Fibroblast of the aortic adventitia (primary cell): ENCODE measurements around the gene CYB5R3. TPM values are rescaled to one million over a fixed set of nuclear protein-coding genes. Genes with fewer than 3 reads are reported as not detected.
"Not testable (repeated sequence)": the region's sequence is repeated elsewhere in the genome, so short reads cannot be mapped to it uniquely, and the experiment has no call there.

ENCODE experiments used
- DNase-seq: peaks from one replicate; pipeline ENCODE4 v3.0.0-alpha.2; 2010; ENCODE audit warnings: low read depth
- H3K4me3 ChIP-seq: 2 replicates; pipeline ENCODE4 v1.5.1; 2011; ENCODE audit warnings: low read depth, mild to moderate bottlenecking, control low read depth, low read length, moderate library complexity
- total RNA-seq: library from RNA; depleted of rRNA; stranded (reverse); fragments of >200 nt; gene quantifications from 2 replicates; pipeline ENCODE4 v1.2.3, GENCODE V29; 2012; ENCODE audit warnings: low replicate concordance
- TF ChIP-seq, protein P1 (sequence below): IDR thresholded peaks from 2 replicates; pipeline ENCODE4 v1.5.1; 2011; ENCODE audit warnings: mild to moderate bottlenecking, low read length, control low read depth, inconsistent platforms; ENCODE audit not compliant: insufficient read depth

CYB5R3 gene
- total RNA-seq, 1 donor = 113 TPM

DNA sequence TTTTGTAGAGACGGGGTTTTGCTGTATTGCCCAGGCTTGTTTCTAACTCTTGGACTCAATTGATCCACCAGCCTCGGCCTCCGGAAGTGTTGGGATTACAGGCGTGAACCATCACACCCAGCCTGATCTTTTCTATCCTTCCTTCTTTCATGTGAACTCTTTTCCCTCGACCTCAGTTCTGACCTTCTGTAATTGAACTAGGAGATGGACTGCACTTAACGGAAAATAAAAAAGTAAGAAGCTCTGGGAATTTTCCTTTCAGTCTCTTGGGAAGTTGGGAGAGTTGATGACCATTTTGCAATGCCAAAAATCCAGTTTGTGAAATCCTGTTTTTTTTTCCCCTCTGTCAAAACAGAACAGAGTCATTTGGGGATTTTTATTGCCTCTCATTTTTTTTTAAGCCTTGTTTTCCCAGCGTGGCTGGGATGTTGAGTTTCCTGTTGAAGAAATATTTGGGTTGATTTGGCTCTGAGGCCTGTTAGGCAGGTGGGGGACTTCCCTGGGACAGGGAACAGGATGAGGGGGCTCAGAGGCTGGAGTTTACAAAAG is 26.9 kb upstream of the CYB5R3 start:
- TF ChIP-seq, protein P1, sequence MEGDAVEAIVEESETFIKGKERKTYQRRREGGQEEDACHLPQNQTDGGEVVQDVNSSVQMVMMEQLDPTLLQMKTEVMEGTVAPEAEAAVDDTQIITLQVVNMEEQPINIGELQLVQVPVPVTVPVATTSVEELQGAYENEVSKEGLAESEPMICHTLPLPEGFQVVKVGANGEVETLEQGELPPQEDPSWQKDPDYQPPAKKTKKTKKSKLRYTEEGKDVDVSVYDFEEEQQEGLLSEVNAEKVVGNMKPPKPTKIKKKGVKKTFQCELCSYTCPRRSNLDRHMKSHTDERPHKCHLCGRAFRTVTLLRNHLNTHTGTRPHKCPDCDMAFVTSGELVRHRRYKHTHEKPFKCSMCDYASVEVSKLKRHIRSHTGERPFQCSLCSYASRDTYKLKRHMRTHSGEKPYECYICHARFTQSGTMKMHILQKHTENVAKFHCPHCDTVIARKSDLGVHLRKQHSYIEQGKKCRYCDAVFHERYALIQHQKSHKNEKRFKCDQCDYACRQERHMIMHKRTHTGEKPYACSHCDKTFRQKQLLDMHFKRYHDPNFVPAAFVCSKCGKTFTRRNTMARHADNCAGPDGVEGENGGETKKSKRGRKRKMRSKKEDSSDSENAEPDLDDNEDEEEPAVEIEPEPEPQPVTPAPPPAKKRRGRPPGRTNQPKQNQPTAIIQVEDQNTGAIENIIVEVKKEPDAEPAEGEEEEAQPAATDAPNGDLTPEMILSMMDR = no peak
- no peak overlapping the region for H3K4me3 ChIP-seq
- DNase-seq = peak; percentile 81

DNA sequence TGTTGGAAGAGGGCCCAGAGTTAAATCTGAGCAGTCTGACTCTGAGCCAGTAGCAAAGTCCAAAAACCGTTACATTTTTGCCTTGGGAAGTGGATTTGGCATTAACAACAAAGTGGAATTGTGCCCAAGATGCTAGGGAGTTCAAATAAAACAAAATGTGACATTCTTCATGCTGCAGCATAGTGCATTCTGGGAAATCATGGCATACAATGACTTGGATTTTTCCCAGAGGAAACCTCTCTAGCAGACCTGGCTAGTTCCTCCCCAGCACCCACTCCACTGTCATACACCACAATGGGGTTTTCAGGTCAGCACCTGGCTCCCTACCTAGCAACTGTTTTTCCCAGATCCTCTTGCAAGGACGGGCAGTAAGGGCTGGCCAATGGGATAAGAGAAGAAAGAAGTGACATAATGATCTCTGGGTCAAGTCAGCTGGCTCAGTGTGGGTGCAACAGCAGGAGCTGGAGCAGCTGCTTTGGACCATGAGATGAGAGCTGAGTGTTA is 24.8 kb upstream of the CYB5R3 start:
- TF ChIP-seq, protein P1 = no peak
- no peak overlapping the region for H3K4me3 ChIP-seq
- DNase-seq = peak; percentile 90

DNA sequence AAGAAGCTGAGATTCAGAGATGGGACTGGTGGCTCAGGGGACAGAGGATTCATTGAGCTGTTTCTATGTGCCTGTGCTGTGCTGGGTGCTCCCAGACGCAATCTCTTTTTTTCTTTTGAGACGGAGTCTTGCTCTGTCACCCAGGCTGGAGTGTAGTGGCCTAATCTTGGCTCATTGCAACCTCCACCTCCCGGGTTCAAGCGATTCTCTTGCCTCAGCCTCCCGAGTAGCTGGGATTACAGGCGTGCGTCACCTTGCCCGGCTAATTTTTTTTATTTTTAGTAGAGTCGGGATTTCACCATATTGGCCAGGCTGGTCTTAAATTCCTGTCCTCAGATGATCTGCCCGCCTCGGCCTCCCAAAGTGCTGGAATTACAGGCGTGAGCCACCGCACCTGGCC is 23.9 kb upstream of the CYB5R3 start:
- not testable (repeated sequence) for H3K4me3 ChIP-seq

DNA sequence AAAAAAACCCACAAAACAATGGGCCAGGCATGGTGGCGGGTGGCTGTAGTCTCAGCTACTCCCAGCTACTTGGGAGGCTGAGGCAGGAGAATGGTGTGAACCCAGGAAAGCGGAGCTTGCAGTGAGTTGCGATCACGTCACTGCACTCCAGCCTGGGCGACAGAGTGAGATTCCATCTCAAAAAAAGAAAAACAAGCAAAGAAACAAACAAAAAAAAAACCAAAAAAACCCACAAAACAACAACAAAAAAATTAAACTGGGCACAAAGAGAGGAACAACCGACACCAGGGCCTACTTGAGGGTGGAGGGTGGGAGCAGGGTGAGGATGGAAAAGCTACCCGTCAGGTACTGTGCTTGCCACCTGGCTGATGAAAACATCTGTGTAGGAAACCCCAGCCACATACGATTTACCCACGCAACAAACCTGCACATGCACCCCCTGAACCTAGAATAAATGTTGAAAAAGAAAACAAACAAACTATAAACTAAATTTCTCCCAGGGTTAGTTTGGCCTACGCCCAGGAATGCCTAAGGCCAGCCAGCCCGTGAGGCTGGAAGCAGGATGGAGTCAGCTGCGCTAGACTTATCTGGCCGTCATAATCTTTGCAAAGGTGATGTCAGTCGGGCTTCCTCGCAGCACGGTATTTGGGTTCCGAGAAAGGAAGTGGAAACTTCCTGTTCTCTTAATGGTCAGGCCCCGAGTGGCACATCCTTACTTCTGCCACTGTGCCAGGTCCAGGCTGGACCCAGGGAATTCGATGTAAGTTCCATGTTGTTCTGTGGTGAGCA is 21.9 kb upstream of the CYB5R3 start:
- DNase-seq = no peak

More for the DNA sequence above, 23.9 kb upstream of the CYB5R3 start:
- not testable (repeated sequence) for DNase-seq

DNA sequence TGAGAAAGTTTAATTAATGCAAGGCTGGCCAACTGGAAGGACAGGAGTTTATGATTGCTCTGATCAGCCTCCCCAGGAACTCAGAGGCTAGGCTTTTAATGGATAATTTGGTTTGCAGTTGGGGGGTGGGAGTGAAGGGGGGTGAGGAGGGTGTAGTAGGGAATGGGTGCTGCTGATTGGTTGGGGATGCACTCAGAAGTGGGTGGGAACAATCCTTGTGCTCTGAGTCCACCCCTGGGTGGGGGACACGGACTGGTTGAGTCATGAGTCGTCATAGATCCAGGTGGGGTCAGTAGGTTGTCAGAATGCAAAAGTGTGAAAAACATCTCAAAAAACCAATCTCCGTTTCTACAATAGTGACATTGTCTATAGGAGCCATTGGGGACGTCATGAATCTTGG is 20.9 kb upstream of the CYB5R3 start:
- TF ChIP-seq, protein P1 = no peak

More for the DNA sequence above, 21.9 kb upstream of the CYB5R3 start:
- TF ChIP-seq, protein P1 = no peak
- H3K4me3 ChIP-seq = no peak overlapping the region

DNA sequence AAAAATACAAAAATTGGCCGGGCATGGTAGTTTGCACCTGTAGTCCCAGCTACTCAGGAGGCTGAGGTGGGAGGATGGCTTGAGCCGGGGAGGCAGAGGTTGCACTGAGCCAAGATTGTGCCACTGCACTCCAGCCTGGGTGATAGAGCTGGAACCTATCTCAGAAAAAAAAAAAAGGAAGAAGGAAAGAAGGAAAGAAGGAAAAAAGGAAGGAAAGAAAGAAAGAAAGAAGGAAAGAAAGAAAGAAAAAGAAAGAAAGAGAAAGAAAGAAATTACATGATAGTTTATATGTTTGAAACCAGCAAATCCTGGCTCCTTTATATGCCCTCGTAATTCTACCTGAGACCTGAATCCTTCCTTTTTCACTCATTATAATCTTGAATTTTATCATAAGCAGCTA is 17.2 kb upstream of the CYB5R3 start:
- H3K4me3 ChIP-seq, DNase-seq: not testable (repeated sequence)

More for the DNA sequence above, 20.9 kb upstream of the CYB5R3 start:
- DNase-seq = no peak
- no peak overlapping the region for H3K4me3 ChIP-seq

DNA sequence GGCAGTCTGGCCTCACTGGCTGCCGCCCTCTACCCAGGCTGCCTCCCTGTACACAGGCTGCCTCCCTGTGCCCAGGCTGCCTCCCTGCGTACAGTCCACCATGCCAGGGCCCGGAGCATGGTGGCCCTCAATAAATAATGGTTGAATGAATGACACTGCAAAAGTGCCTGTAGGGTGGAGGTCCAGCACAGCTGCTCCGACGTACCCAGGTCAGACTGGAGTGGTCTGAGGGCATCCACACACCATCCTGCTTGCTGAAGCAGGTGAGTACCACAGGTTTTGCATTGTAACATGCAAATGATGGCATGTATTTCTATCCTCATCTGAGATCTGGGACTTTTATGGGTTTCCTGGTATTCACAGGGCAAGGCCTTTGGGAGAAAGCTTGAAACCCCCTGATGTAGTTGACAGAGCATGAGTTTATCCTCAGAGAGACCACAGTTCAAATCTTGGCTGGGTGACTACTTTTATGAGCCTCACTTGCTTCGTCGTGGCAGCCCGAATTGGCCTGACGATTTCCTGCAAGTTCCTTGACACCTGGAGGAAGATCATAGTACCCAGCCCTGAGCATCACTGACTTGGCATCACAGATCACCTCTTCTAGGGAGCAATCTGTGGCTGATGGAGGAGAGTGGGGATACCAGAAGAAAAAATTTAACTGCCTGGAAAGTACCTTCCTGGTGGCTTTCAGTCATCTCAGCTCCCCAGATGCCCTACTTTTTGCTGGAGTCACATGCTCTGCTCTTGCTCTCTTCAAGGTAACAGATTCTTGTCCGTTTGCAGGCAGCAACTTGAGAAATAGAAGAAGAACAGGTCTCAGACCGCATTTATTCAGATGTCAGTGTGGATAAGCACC is 16.0 kb upstream of the CYB5R3 start:
- TF ChIP-seq, protein P1 = no peak
- no peak for DNase-seq
- H3K4me3 ChIP-seq = no peak overlapping the region
